ENCODE measurements around the gene TLX2. TPM values are rescaled to one million over a fixed set of nuclear protein-coding genes. Genes with fewer than 3 reads are reported as not detected.
A peak's percentile ranks its signal among the peaks of the same experiment; 100 is the strongest.

Gene TLX2
- polyA plus RNA-seq, 3 donors, result not detected

DNA sequence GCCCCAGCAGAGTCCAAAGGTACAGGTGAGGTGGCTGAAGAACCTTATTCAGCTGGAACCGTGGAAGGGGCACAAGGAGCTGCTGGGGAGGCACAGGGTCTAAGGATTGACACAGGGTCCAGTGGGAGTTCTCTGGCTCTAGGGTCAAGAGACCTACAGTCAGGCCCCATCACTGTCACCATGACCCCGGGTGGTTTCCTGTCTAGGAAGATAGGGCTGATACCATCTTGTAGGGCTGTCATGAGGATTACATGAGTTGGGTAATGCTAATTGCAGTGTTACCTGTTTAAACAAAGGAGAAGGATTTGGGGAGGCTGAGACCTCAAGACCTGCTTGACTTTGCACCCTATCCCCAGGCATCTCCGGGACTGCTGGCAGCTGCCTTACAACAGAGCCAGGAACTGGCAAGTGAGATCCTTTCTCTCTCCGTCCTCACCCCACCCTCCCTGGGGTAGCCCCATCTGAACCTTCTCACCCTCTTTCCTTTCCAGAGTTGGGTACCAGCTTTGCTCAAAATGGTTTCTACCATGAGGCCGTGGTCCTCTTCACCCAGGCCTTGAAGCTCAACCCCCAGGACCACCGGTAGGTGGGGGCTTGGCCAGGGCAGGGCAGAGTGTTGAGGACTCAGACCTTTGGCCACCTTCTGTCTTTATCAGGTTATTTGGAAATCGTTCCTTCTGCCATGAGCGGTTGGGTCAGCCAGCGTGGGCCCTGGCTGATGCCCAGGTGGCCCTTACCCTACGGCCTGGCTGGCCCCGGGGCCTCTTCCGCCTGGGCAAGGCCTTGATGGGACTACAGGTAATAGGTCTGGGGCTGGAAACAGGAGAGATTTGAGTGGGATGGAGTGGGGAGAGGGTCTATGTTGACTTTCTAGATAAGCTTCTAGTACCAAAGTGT is 22.4 kb upstream of the TLX2 start:
- H3K4me3 ChIP-seq (replicated peaks in 1 of 3; ENCODE audit: low read depth in 2 of 3, low read length in 3 of 3), result no peak overlapping the region
- no peak overlapping the region for H3K27ac ChIP-seq (ENCODE audit: low read depth in 1 of 2, low read length in 2 of 2)
- DNase-seq, result no peak
- TF ChIP-seq, protein P1, sequence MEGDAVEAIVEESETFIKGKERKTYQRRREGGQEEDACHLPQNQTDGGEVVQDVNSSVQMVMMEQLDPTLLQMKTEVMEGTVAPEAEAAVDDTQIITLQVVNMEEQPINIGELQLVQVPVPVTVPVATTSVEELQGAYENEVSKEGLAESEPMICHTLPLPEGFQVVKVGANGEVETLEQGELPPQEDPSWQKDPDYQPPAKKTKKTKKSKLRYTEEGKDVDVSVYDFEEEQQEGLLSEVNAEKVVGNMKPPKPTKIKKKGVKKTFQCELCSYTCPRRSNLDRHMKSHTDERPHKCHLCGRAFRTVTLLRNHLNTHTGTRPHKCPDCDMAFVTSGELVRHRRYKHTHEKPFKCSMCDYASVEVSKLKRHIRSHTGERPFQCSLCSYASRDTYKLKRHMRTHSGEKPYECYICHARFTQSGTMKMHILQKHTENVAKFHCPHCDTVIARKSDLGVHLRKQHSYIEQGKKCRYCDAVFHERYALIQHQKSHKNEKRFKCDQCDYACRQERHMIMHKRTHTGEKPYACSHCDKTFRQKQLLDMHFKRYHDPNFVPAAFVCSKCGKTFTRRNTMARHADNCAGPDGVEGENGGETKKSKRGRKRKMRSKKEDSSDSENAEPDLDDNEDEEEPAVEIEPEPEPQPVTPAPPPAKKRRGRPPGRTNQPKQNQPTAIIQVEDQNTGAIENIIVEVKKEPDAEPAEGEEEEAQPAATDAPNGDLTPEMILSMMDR (IDR thresholded peaks at IDR 0.05), result no peak
- Mint-ChIP-seq H3K36me3 (peaks cover 72 to 77% of the 10 kb centered on the region in 2 donors), H3K27ac (peak overlapping the region in 1 of 7 donors; percentile 34), H3K4me1 (no peaks in the 10 kb centered on the region), H3K4me3 (no peak overlapping the region), H3K9me3 (no peaks in the 10 kb centered on the region), H3K27me3 (ENCODE audit: low read depth in 3 of 3) (peaks cover 7 to 15% (median 13%) of the 10 kb centered on the region in 3 donors)
- peaks cover 52 to 75% of the 10 kb centered on the region in 2 donors for H3K36me3 ChIP-seq (replicated peaks in 1 of 2; ENCODE audit: control insufficient read depth in 1 of 2, insufficient read depth in 2 of 2, low read length in 2 of 2)
- intact Hi-C loops (cut with micrococcal nuclease), result no loop called here
- H2AFZ ChIP-seq (ENCODE audit: insufficient read depth, low read depth, low read length, poor library complexity, severe bottlenecking), result no peak overlapping the region
- peaks cover 3 to 10% of the 10 kb centered on the region in 2 donors for H3K27me3 ChIP-seq (ENCODE audit: control insufficient read depth in 2 of 2, insufficient read depth in 2 of 2, low read length in 2 of 2)
- no peaks in the 10 kb centered on the region for H4K20me1 ChIP-seq (ENCODE audit: insufficient read depth, low read length)
- H3K4me2 ChIP-seq (replicated peaks; ENCODE audit: extremely low read depth, low read length, poor library complexity, severe bottlenecking), result no peak overlapping the region
- H3K79me2 ChIP-seq (ENCODE audit: insufficient read depth, low read length), result peaks cover 3% of the 10 kb centered on the region
- H3K9me3 ChIP-seq (replicated peaks in 1 of 2; ENCODE audit: control insufficient read depth in 1 of 2, insufficient read depth in 1 of 2, low read length in 2 of 2), result no peaks in the 10 kb centered on the region
- no peak overlapping the region for H3K9ac ChIP-seq (ENCODE audit: insufficient read depth, low read length, poor library complexity, severe bottlenecking)
- no peaks in the 10 kb centered on the region for H3K4me1 ChIP-seq (ENCODE audit: control insufficient read depth in 1 of 2, insufficient read depth in 2 of 2, low read length in 2 of 2)
- WGBS (ENCODE audit: insufficient coverage), result 96% methylated on average over 12 of the region's 12 CpGs

DNA sequence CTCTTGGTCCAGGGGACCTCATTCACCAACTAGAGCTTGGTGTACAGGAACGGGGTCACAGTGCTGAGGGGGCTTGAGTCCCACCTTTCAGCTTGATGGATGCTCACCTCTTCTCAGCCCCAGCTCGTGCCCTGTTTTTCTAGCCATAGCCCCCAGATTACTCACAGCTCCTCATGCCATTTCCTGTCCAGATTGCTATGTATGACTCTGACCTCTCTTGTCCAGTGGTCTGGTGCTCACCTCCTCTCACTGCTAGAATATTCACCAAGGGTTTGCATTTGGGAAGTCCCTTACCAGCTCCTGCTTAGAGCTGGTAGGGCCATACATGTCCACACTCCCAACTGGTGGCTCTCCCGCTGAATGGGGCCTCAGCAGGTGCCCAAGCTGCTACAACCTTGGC is 20.7 kb upstream of the TLX2 start:
- H3K27ac Mint-ChIP-seq, result no peak overlapping the region
- H3K27me3 ChIP-seq (ENCODE audit: control insufficient read depth in 2 of 2, insufficient read depth in 2 of 2, low read length in 2 of 2), result peaks cover 17 to 27% of the 10 kb centered on the region in 2 donors
- no peak for DNase-seq
- H2AFZ ChIP-seq (ENCODE audit: insufficient read depth, low read depth, low read length, poor library complexity, severe bottlenecking), result no peak overlapping the region
- peaks cover 3% of the 10 kb centered on the region for H3K79me2 ChIP-seq (ENCODE audit: insufficient read depth, low read length)
- H3K9me3 Mint-ChIP-seq, result peaks cover 0 to 9% (median 2%) of the 10 kb centered on the region in 7 donors
- H3K9ac ChIP-seq (ENCODE audit: insufficient read depth, low read length, poor library complexity, severe bottlenecking), result no peak overlapping the region
- H3K4me3 ChIP-seq (replicated peaks in 1 of 3; ENCODE audit: low read depth in 2 of 3, low read length in 3 of 3), result no peak overlapping the region
- TF ChIP-seq, protein P1 (IDR thresholded peaks at IDR 0.05), result no peak
- peaks cover 12% of the 10 kb centered on the region for H3K4me1 Mint-ChIP-seq
- WGBS (ENCODE audit: insufficient coverage), result 97% methylated on average over 3 of the region's 3 CpGs
- no peak overlapping the region for H3K27ac ChIP-seq (ENCODE audit: low read depth in 1 of 2, low read length in 2 of 2)
- no peak overlapping the region for H3K4me2 ChIP-seq (replicated peaks; ENCODE audit: extremely low read depth, low read length, poor library complexity, severe bottlenecking)
- no peak overlapping the region for H3K4me3 Mint-ChIP-seq
- no peaks in the 10 kb centered on the region for H4K20me1 ChIP-seq (ENCODE audit: insufficient read depth, low read length)
- intact Hi-C loops (cut with micrococcal nuclease), result no loop called here
- H3K27me3 Mint-ChIP-seq (ENCODE audit: low read depth in 3 of 3), result peaks cover 24 to 31% (median 30%) of the 10 kb centered on the region in 3 donors
- peaks cover 49 to 62% of the 10 kb centered on the region in 2 donors for H3K36me3 ChIP-seq (replicated peaks in 1 of 2; ENCODE audit: control insufficient read depth in 1 of 2, insufficient read depth in 2 of 2, low read length in 2 of 2)
- H3K4me1 ChIP-seq (ENCODE audit: control insufficient read depth in 1 of 2, insufficient read depth in 2 of 2, low read length in 2 of 2), result peaks cover 12 to 13% of the 10 kb centered on the region in 2 donors
- H3K9me3 ChIP-seq (replicated peaks in 1 of 2; ENCODE audit: control insufficient read depth in 1 of 2, insufficient read depth in 1 of 2, low read length in 2 of 2), result peaks cover 0 to 7% of the 10 kb centered on the region in 2 donors
- H3K36me3 Mint-ChIP-seq, result peaks cover 68 to 71% of the 10 kb centered on the region in 2 donors

Measured in CD14-positive monocyte (primary cell).